Measurements from ENCODE around the gene TLX3. TPM values are rescaled to one million over a fixed set of nuclear protein-coding genes. Genes with fewer than 3 reads are reported as not detected.

TLX3 gene
- total and polyA plus RNA-seq, 2 of the 8 experiments (the other 6 are each of a cell fraction or from before 2014, with no cell fraction given) = not detected

GRCh38 chr5:171295299-171295698, 13.7 kb upstream of the TLX3 start:
- Histone ChIP-seq H3K23me2 (ENCODE audit: low read depth, low read length) (no peaks in the 10 kb centered on the region), H2BK20ac (ENCODE audit: low read length) (no peak overlapping the region), H3K27ac (ENCODE audit: low read depth, low read length) (no peak overlapping the region), H2BK12ac (ENCODE audit: low read depth, low read length) (no peak overlapping the region), H3K56ac (replicated peaks; ENCODE audit: insufficient read length, low read depth, low read length) (no peak overlapping the region), H3K4me3 (ENCODE audit: extremely low read depth in 1 of 4, insufficient read depth in 2 of 4, low read depth in 3 of 4, low read length in 4 of 4) (no peak overlapping the region), H2BK15ac (ENCODE audit: low read length) (no peak overlapping the region), H3K14ac (ENCODE audit: insufficient read length) (no peak overlapping the region), H3K9me3 (ENCODE audit: insufficient read depth in 2 of 2, low read depth in 1 of 2, low read length in 1 of 2) (no peaks in the 10 kb centered on the region), H3K4ac (replicated peaks; ENCODE audit: insufficient read length, low read depth, low read length) (no peak overlapping the region), H3K4me1 (replicated peaks in 1 of 4; ENCODE audit: control insufficient read depth in 3 of 4, insufficient read depth in 4 of 4, low read length in 3 of 4) (peaks cover 0 to 2% (median 0%) of the 10 kb centered on the region in 4 experiments; a peak in 1 of 7 replicates), H3K79me1 (ENCODE audit: low read depth, low read length) (no peaks in the 10 kb centered on the region), H4K20me1 (replicated peaks in 1 of 2; ENCODE audit: control insufficient read depth in 1 of 2, insufficient read depth in 2 of 2, low read length in 2 of 2) (peaks cover 0 to 3% of the 10 kb centered on the region in 2 experiments), H3K27me3 (replicated peaks in 1 of 4; ENCODE audit: control insufficient read depth in 3 of 4, extremely low read depth in 1 of 4, insufficient read depth in 3 of 4, low read length in 3 of 4) (no peaks in the 10 kb centered on the region; a peak in 2 of 7 replicates), H3K79me2 (ENCODE audit: control insufficient read depth in 1 of 2, insufficient read depth in 2 of 2, low read length in 2 of 2) (no peaks in the 10 kb centered on the region), H2AFZ (ENCODE audit: low read length) (no peak overlapping the region), H3K23ac (ENCODE audit: insufficient read length) (no peak overlapping the region), H4K5ac (ENCODE audit: insufficient read length, low read depth, low read length) (no peak overlapping the region), H2BK120ac (replicated peaks; ENCODE audit: low read depth, low read length) (no peak overlapping the region), H3K9ac (replicated peaks in 1 of 4; ENCODE audit: extremely low read depth in 1 of 4, low read depth in 3 of 4, low read length in 3 of 4) (no peak overlapping the region), H2BK5ac (ENCODE audit: low read depth, low read length) (no peak overlapping the region), H3K36me3 (ENCODE audit: control insufficient read depth in 2 of 4, insufficient read depth in 4 of 4, low read length in 3 of 4) (no peaks in the 10 kb centered on the region; a peak in 1 of 8 replicates), H4K91ac (replicated peaks; ENCODE audit: insufficient read length, low read length) (no peak overlapping the region), H4K8ac (ENCODE audit: extremely low read depth, insufficient read depth, low read length) (no peak overlapping the region), H2AK5ac (ENCODE audit: low read depth, low read length) (no peak overlapping the region), H3K4me2 (ENCODE audit: insufficient read depth in 1 of 2, low read depth in 2 of 2, low read length in 2 of 2) (no peak overlapping the region), H3K18ac (ENCODE audit: extremely low read depth, low read length) (no peak overlapping the region)
- ChIA-PET POLR2A (ENCODE audit: partially characterized antibody) (interaction anchor here (0.6 to 0.8 kb wide), 2 partner anchors 14 to 912 kb away, joined by 3 to 4 read pairs; partner anchors contain the start of gene TLX3), CTCF (ENCODE audit: partially characterized antibody) (interaction anchor here (1.1 to 3.7 kb wide), 4 partner anchors 13 to 46 kb away, joined by 3 to 24 read pairs (median 4); partner anchors contain the start of gene TLX3)
- FAIRE-seq (no peak), DNase-seq (ENCODE audit: low read depth in 1 of 2, low spot score in 2 of 2) (no peak)
- WGBS, 2 experiments (ENCODE audit: extremely low coverage in 1 of 2, insufficient coverage in 1 of 2, insufficient read length in 1 of 2, insufficient replicate concordance in 2 of 2, low coverage in 1 of 2, low lambda C conversion rate in 2 of 2, missing lambda C conversion rate in 1 of 2) = 75% methylated on average over 1 of the region's 1 CpG; no CpG with 5 or more reads in 1 of the 2 experiments
- no peak for TF ChIP-seq EP300 (IDR thresholded peaks at IDR 0.05; ENCODE audit: borderline replicate concordance in 1 of 2, low read depth in 2 of 2, low read length in 2 of 2)
- TF ChIP-seq CHD1 (IDR thresholded peaks at IDR 0.05; ENCODE audit: low read depth, low read length) = no peak

Measured in H1 (cell line).